Kidney (tissue), 14 donors: Measurements from ENCODE around the gene RBL2. TPM values are rescaled to one million over a fixed set of nuclear protein-coding genes. Genes with fewer than 3 reads are reported as not detected.

Experiments
- DNase-seq, 5 donors: peaks; one replicate each; pipeline ENCODE4 v3.0.0-alpha.2; 2013 to 2020
- FAIRE-seq: peaks from 2 replicates; lab custom pipeline; 2012; peaks lifted over from hg19 to GRCh38; lab: Jason Lieb, UNC
- H3K27ac ChIP-seq, 2 donors: one replicate each; pipeline ENCODE4 v1.7.0; 2013; ENCODE audit warnings: low read depth in 2 of 2, low read length in 2 of 2, inconsistent platforms in 1 of 2
- H3K27me3 ChIP-seq: one replicate; pipeline ENCODE4 v1.7.1; 2013; ENCODE audit warnings: low read length, inconsistent platforms; ENCODE audit not compliant: control insufficient read depth, insufficient read depth
- H3K36me3 ChIP-seq, 3 donors: one replicate each; pipeline versions ENCODE4 v1.7.0 to v1.7.1; 2013; ENCODE audit warnings: low read length in 3 of 3, control low read depth in 1 of 3, inconsistent platforms in 1 of 3; ENCODE audit not compliant: insufficient read depth in 3 of 3, control insufficient read depth in 2 of 3
- H3K4me1 ChIP-seq, 3 donors: one replicate each; pipeline versions ENCODE4 v1.7.0 to v1.7.1; 2013; ENCODE audit warnings: low read length in 3 of 3, inconsistent platforms in 1 of 3, low read depth in 1 of 3; ENCODE audit not compliant: control insufficient read depth in 2 of 3, insufficient read depth in 2 of 3
- H3K4me3 ChIP-seq, 3 donors: one replicate each; pipeline versions ENCODE4 v1.7.0 to v1.8.1; 2013; ENCODE audit warnings: low read length in 3 of 3, control low read depth in 1 of 3, inconsistent platforms in 1 of 3
- H3K9ac ChIP-seq, 3 donors: one replicate each; pipeline versions ENCODE4 v1.7.0 to v1.7.1; 2013; ENCODE audit warnings: low read length in 3 of 3, control low read depth in 1 of 3, inconsistent platforms in 1 of 3
- H3K9me3 ChIP-seq, 3 donors: one replicate each; pipeline versions ENCODE4 v1.7.0 to v1.7.1; 2013; ENCODE audit warnings: low read length in 3 of 3, control low read depth in 1 of 3, inconsistent platforms in 1 of 3; ENCODE audit not compliant: control insufficient read depth in 2 of 3, insufficient read depth in 1 of 3
- CTCF ChIP-seq: IDR thresholded peaks from 3 replicates; pipeline ENCODE4 v1.5.1; 2012; ENCODE audit warnings: mild to moderate bottlenecking, moderate library complexity, borderline replicate concordance; ENCODE audit not compliant: insufficient read depth; ENCODE audit errors: extremely low read depth
- intact Hi-C: fragments of 100-400 bp; cut with DNase I; formaldehyde crosslinking; loops from one replicate; pipeline ENCODE4 v1.11.1; 2022
- polyA plus RNA-seq: library from polyadenylated mRNA; stranded (reverse); fragments of 350-450 nt; fragmentation: Illumina TruSeq; extraction: RNeasy Lipid Tissue Mini Kit (QIAGEN cat#74804); gene quantifications from one replicate; pipeline ENCODE4 v1.2.3, GENCODE V29; 2014; ENCODE audit warnings: low read depth, low replicate concordance; ENCODE audit not compliant: insufficient read depth
- total RNA-seq: library from RNA; stranded (reverse); fragmentation: NEBNext Ultra II Directional; extraction: Animal tissue kit (Norgen Biotek cat#: 25700); gene quantifications from one replicate; pipeline ENCODE4 v1.2.1, GENCODE V29; 2021
- donor health status: control.
- donor health status: control.
- donor health status: control.
- donor health status: control.
- donor health status: control.
- donor health status: DM: yes; HTN: yes; CAD: no.
- donor health status: Normal renal cell carcinoma (clear cell type).

Gene RBL2
- total and polyA plus RNA-seq, 2 donors from 2014 or later: 22.7 to 67.9 TPM

- no peaks in the 10 kb centered on the region for H3K36me3 ChIP-seq
- no peak overlapping the region for H3K9ac ChIP-seq
- H3K27ac ChIP-seq: no peak overlapping the region
- intact Hi-C loops: no loop called here
- no peak overlapping the region for H3K4me3 ChIP-seq
- DNase-seq: no peak
- H3K27me3 ChIP-seq: no peaks in the 10 kb centered on the region
- H3K9me3 ChIP-seq: no peaks in the 10 kb centered on the region
- TF ChIP-seq CTCF: no peak
- H3K4me1 ChIP-seq: no peaks in the 10 kb centered on the region
- no peak for FAIRE-seq
Measured at GRCh38 chr16:53428681-53429080, 5.6 kb upstream of the RBL2 start.

- FAIRE-seq: no peak
Measured at GRCh38 chr16:53429221-53429943, 4.9 kb upstream of the RBL2 start.

GRCh38 chr16:53430363-53430762, 3.9 kb upstream of the RBL2 start:
- Histone ChIP-seq H3K27me3 (no peaks in the 10 kb centered on the region), H3K4me1 (no peaks in the 10 kb centered on the region), H3K4me3 (no peak overlapping the region), H3K9me3 (no peaks in the 10 kb centered on the region), H3K36me3 (no peaks in the 10 kb centered on the region), H3K27ac (no peak overlapping the region), H3K9ac (no peak overlapping the region)
- TF ChIP-seq CTCF: no peak
- intact Hi-C loops: no loop called here
- DNase-seq (no peak), FAIRE-seq (no peak)

More at GRCh38 chr16:53429221-53429943, 4.9 kb upstream of the RBL2 start:
- H3K9ac ChIP-seq: no peak overlapping the region
- intact Hi-C loops: no loop called here
- DNase-seq: peak in 2 of 5 donors; percentile 29 to 59
- H3K4me1 ChIP-seq: no peaks in the 10 kb centered on the region
- H3K4me3 ChIP-seq: no peak overlapping the region
- H3K9me3 ChIP-seq: no peaks in the 10 kb centered on the region
- no peaks in the 10 kb centered on the region for H3K36me3 ChIP-seq
- no peak for TF ChIP-seq CTCF
- no peak overlapping the region for H3K27ac ChIP-seq
- H3K27me3 ChIP-seq: no peaks in the 10 kb centered on the region
